ENCODE data around the gene MAPK9. TPM values are rescaled to one million over a fixed set of nuclear protein-coding genes. Genes with fewer than 3 reads are reported as not detected.

MAPK9 gene
- total RNA-seq (2011; cell fraction: chromatin; rRNA removed; ENCODE audit: low replicate concordance) = 33.0 and 61.0 TPM in 2 replicates
- 15.0 and 19.6 TPM in 2 replicates for total RNA-seq (2011; cell fraction: nucleolus; rRNA removed)
- total RNA-seq (2011; cell fraction: nucleoplasm; rRNA removed) = 40.2 and 63.3 TPM in 2 replicates
- total RNA-seq (2014; rRNA removed) (23.3 and 24.7 TPM in 2 replicates), total RNA-seq (2014; rRNA removed; fragmentation: Illumina TruSeq; extraction: Trizol) (32.3 and 33.8 TPM in 2 replicates), total RNA-seq (2015; rRNA removed; fragmentation: Illumina TruSeq; extraction: Trizol) (27.2 and 29.9 TPM in 2 replicates), total RNA-seq (2021) (37.1 and 38.0 TPM in 2 replicates), polyA plus RNA-seq (2011; rRNA removed) (45.9 and 58.0 TPM in 2 replicates), polyA plus RNA-seq (2014; fragmentation: Illumina TruSeq; extraction: Trizol) (32.3 and 43.1 TPM in 2 replicates), polyA plus RNA-seq (2014; fragmentation: Nextera tagmentation; extraction: Ambion mirVana) (1 to 10 TPM; 4.8 to 6.5 TPM), polyA plus RNA-seq (2014; rRNA removed) (27.4 and 31.5 TPM in 2 replicates), polyA minus RNA-seq (2011; rRNA and poly(A)+ RNA removed) (57.2 and 64.3 TPM in 2 replicates), Bru-seq, nascent RNA (percentile 71 among the genes with signal in this experiment), BruChase-seq, experiment 1, labeled RNA remaining after a 2-hour chase (percentile 78 among the genes with signal in this experiment), BruChase-seq, experiment 2, labeled RNA remaining after a 6-hour chase (percentile 77 among the genes with signal in this experiment)
- 26.1 and 31.1 TPM in 2 replicates for polyA plus RNA-seq (2011; cell fraction: cytosol; rRNA removed)
- 25.6 and 26.5 TPM in 2 replicates for polyA plus RNA-seq (2011; cell fraction: nucleus; rRNA removed)
- polyA plus RNA-seq (2012) = 23.2 and 27.4 TPM in 2 replicates
- 22.5 and 24.7 TPM in 2 replicates for polyA minus RNA-seq (2011; cell fraction: cytosol; rRNA and poly(A)+ RNA removed)
- 17.5 and 23.8 TPM in 2 replicates for polyA minus RNA-seq (2011; cell fraction: nucleus; rRNA and poly(A)+ RNA removed)
- long read RNA-seq, experiment 1, full-length matches to known transcripts = 64 of 168 reads
- long read RNA-seq, experiment 1, partial matches to known transcripts = 26 of 168 reads
- long read RNA-seq, experiment 1, other reads (novel, unspliced or antisense) = 78 of 168 reads
- long read RNA-seq, experiment 2, full-length matches to known transcripts = 11 of 55 reads
- long read RNA-seq, experiment 2, partial matches to known transcripts = 10 of 55 reads
- long read RNA-seq, experiment 2, other reads (novel, unspliced or antisense) = 34 of 55 reads
- long read RNA-seq, experiment 3, partial matches to known transcripts = 1 of 2 reads
- long read RNA-seq, experiment 3, other reads (novel, unspliced or antisense) = 1 of 2 reads

DNA sequence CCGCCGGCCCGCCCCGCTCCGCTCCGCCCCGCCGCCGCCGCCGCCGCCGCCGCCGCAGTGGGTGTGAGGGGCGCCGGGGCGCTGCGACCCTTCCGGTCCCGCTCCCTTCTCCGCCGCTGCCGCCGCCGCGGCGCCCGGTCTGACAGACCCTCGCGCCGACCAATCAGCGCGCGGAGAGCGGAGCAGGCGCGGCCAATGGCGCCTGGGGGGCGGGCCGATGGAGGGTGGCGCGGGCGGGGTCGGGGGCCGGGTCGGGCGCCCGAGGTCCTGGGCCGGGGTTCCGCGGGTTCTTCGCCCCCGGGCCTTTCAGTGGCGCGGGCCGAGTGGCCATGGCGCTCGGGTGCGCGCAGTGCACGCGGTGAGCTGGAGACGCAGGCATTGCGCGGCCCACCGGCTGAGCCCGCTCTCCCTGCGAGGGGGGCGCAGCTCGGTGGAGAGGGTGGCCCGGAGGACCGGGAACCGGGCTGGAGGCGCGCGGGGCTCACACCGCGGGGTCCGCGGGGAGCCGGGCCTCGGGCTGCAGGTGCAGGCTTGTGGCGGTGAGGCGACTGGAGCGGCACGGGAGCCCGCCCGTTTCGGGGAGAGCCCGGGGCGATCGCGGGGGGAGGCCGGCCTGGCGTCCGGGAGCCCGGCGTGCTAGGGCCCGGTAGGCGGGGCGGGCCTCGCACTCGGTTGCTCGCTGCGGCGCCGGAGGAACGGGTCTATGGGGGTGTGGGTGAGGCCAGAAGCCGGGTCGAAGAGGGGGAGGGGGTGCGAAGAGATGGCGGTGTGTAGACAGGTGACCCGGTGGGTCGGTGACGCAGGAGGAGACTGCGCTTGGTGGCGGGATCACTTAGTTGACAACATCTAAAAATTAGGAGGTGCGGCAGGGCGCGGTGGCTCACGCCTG is at the start of gene MAPK9:
Gene MAPK9, minus strand, starts transcription at position 141 of the 889 bp plus-strand sequence. CDS start 11,522 bp downstream, outside the sequence.
- DNase-seq (ENCODE audit: extremely low read depth in 1 of 4, low spot score in 3 of 4) (peak; percentile 90 to 97 (median 97)), FAIRE-seq (no peak), ATAC-seq (peak; percentile 89)
- Histone ChIP-seq H3K36me3 (ENCODE audit: control insufficient read depth, insufficient read depth, low read length) (peaks cover 4% of the 10 kb centered on the region; the same call in 1 of the 3 replicates), H3K9me1 (ENCODE audit: control insufficient read depth, insufficient read depth, low read length) (no peaks in the 10 kb centered on the region), H3K27ac (ENCODE audit: extremely low read depth, low read depth, low read length) (peak within 1 kb of the TSS; percentile 75), H3K4me2 (ENCODE audit: insufficient read depth, low read length) (peak within 1 kb of the TSS; percentile 74), H3K27me3 (ENCODE audit: control insufficient read depth in 2 of 2, insufficient read depth in 2 of 2, low read length in 2 of 2) (no peaks in the 10 kb centered on the region), H3K9me3 (replicated peaks; ENCODE audit: control insufficient read depth, insufficient read depth, low read depth, low read length) (no peaks in the 10 kb centered on the region), H2AFZ (ENCODE audit: low read depth, low read length) (peak within 1 kb of the TSS; percentile 93), H3K9ac (ENCODE audit: insufficient read depth in 1 of 2, low read depth in 2 of 2, low read length in 2 of 2) (peak within 1 kb of the TSS; percentile 70 to 97; a peak in 3 of 4 replicates), H3K4me3 (peak within 1 kb of the TSS; percentile 93), H4K20me1 (replicated peaks; ENCODE audit: control insufficient read depth, insufficient read depth, low read length) (peaks cover 14% of the 10 kb centered on the region), H3K79me2 (ENCODE audit: control insufficient read depth, insufficient read depth, low read length) (peaks cover 46% of the 10 kb centered on the region), H3K4me1 (replicated peaks in 1 of 2; ENCODE audit: control insufficient read depth in 2 of 2, insufficient read depth in 2 of 2, low read length in 2 of 2) (peaks cover 13 to 37% of the 10 kb centered on the region in 2 experiments; a peak in 4 of 5 replicates)
- ChIA-PET POLR2A (interaction anchor here (0.6 kb wide), 1 partner anchor 24 kb away, joined by 3 read pairs; no protein-coding TSS in a partner anchor), CTCF (ENCODE audit: low intra/inter-chr PET ratio) (interaction anchor here (2.3 kb wide), 1 partner anchor 378 kb away, joined by 12 read pairs; no protein-coding TSS in a partner anchor)
- intact Hi-C loops (cut with micrococcal nuclease) (loop anchor here (2.0 to 10.0 kb wide), 3 partner anchors 87 to 315 kb away; partner anchors contain the start of gene RASGEF1C), in situ Hi-C loops (cut with MboI) (no loop called here)
- BruUV-seq (replicated peaks) = no TSS peak
- under 1% methylated on average over 54 of the region's 122 CpGs for WGBS (ENCODE audit: insufficient coverage, low coverage, missing lambda C conversion rate)
- TF ChIP-seq ZFX (CRISPR knock-in tag; IDR thresholded peaks at IDR 0.05) (peak; percentile 82), ZNF121 (CRISPR knock-in tag; conservative IDR thresholded peaks at IDR 0.05) (no peak), SAFB2 (IDR thresholded peaks at IDR 0.05; ENCODE audit: borderline replicate concordance, low read depth, low read length, severe bottlenecking) (no peak), ZBTB7A (IDR thresholded peaks at IDR 0.05; ENCODE audit: borderline replicate concordance, control insufficient read depth, low read depth, low read length) (peak; percentile 77), NONO (IDR thresholded peaks at IDR 0.05; ENCODE audit: low read depth in 2 of 2, low read length in 1 of 2) (peak in 1 of 2 experiments; percentile 38; a peak in 1 of 4 replicates), ETV6 (IDR thresholded peaks at IDR 0.05; ENCODE audit: borderline replicate concordance in 1 of 2, low read depth in 2 of 2, low read length in 1 of 2) (no peak), ETV6 (CRISPR knock-in tag; IDR thresholded peaks at IDR 0.05; ENCODE audit: borderline replicate concordance) (no peak), NR2F6 (CRISPR knock-in tag; IDR thresholded peaks at IDR 0.05) (no peak), NRF1 (conservative IDR thresholded peaks at IDR 0.05 in 1 of 2, IDR thresholded peaks at IDR 0.05 in 1 of 2) (peak in 1 of 2 experiments; percentile 14; a peak in 2 of 4 replicates), GTF2E2 (tag; IDR thresholded peaks at IDR 0.05) (no peak)
- TF ChIP-seq, protein P1, sequence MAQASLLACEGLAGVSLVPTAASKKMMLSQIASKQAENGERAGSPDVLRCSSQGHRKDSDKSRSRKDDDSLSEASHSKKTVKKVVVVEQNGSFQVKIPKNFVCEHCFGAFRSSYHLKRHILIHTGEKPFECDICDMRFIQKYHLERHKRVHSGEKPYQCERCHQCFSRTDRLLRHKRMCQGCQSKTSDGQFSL (CRISPR knock-in tag; IDR thresholded peaks at IDR 0.05) = peak; percentile 48; the same call in 1 of the 2 replicates
- TF ChIP-seq, protein P1 (tag; IDR thresholded peaks at IDR 0.05) = 0 out of 4 replicates have a peak, but pooled peaks of 1 of the 2 experiments have one; percentile 9

All from K562 (cell line).